ENCODE results near the gene HDAC9.

DNA sequence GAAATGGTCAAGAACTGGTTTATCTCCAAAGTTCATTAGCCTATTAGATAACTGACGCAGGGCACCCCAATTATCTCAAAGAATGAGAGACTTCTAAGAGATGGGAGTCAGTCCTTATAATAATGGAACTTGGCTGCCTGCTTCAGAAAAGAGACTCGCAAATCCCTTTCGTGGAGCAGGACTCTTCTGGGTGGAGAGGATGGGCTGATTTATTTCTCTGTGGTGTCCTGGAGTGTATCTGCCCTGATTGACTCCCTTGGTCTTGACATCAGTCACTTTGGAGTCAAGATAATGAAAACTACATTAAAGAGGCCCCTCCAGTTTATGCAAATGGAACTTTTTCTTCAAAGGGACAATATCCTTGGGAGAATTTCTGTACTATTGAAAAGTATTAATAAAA lies 198.9 kb downstream of the HDAC9 start:
- TF ChIP-seq, protein P1, sequence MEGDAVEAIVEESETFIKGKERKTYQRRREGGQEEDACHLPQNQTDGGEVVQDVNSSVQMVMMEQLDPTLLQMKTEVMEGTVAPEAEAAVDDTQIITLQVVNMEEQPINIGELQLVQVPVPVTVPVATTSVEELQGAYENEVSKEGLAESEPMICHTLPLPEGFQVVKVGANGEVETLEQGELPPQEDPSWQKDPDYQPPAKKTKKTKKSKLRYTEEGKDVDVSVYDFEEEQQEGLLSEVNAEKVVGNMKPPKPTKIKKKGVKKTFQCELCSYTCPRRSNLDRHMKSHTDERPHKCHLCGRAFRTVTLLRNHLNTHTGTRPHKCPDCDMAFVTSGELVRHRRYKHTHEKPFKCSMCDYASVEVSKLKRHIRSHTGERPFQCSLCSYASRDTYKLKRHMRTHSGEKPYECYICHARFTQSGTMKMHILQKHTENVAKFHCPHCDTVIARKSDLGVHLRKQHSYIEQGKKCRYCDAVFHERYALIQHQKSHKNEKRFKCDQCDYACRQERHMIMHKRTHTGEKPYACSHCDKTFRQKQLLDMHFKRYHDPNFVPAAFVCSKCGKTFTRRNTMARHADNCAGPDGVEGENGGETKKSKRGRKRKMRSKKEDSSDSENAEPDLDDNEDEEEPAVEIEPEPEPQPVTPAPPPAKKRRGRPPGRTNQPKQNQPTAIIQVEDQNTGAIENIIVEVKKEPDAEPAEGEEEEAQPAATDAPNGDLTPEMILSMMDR (IDR thresholded peaks at IDR 0.05) = no peak
- TF ChIP-seq POLR2AphosphoS5 (IDR thresholded peaks at IDR 0.05) (no peak), POLR2A (IDR thresholded peaks at IDR 0.05) (no peak), EP300 (IDR thresholded peaks at IDR 0.05) (no peak)
